ENCODE measurements around the gene FRMD4A.

DNA sequence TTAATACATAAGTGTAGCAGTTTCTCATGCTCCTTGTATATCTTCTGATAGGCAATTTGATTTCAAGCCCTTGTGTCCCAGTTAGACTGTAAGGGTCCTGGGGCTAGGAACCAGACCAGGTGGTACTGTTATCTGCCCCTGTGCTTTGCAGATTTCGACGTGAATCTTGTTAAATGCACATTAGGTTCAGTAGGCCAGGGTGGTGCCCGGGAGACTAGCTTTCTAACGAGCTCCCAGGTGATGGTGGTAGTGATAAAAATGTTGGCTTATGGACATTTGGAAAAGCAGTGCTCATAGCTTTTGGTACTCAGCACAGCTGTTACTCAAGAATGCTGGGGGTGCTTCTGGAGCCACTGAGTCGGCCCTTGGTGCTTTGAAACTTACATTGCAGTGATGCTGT, 679.8 kb downstream of the FRMD4A start:
- TF ChIP-seq, protein P1, sequence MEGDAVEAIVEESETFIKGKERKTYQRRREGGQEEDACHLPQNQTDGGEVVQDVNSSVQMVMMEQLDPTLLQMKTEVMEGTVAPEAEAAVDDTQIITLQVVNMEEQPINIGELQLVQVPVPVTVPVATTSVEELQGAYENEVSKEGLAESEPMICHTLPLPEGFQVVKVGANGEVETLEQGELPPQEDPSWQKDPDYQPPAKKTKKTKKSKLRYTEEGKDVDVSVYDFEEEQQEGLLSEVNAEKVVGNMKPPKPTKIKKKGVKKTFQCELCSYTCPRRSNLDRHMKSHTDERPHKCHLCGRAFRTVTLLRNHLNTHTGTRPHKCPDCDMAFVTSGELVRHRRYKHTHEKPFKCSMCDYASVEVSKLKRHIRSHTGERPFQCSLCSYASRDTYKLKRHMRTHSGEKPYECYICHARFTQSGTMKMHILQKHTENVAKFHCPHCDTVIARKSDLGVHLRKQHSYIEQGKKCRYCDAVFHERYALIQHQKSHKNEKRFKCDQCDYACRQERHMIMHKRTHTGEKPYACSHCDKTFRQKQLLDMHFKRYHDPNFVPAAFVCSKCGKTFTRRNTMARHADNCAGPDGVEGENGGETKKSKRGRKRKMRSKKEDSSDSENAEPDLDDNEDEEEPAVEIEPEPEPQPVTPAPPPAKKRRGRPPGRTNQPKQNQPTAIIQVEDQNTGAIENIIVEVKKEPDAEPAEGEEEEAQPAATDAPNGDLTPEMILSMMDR (IDR thresholded peaks at IDR 0.05; ENCODE audit: insufficient read depth, low read length) = no peak
- TF ChIP-seq, protein P2, sequence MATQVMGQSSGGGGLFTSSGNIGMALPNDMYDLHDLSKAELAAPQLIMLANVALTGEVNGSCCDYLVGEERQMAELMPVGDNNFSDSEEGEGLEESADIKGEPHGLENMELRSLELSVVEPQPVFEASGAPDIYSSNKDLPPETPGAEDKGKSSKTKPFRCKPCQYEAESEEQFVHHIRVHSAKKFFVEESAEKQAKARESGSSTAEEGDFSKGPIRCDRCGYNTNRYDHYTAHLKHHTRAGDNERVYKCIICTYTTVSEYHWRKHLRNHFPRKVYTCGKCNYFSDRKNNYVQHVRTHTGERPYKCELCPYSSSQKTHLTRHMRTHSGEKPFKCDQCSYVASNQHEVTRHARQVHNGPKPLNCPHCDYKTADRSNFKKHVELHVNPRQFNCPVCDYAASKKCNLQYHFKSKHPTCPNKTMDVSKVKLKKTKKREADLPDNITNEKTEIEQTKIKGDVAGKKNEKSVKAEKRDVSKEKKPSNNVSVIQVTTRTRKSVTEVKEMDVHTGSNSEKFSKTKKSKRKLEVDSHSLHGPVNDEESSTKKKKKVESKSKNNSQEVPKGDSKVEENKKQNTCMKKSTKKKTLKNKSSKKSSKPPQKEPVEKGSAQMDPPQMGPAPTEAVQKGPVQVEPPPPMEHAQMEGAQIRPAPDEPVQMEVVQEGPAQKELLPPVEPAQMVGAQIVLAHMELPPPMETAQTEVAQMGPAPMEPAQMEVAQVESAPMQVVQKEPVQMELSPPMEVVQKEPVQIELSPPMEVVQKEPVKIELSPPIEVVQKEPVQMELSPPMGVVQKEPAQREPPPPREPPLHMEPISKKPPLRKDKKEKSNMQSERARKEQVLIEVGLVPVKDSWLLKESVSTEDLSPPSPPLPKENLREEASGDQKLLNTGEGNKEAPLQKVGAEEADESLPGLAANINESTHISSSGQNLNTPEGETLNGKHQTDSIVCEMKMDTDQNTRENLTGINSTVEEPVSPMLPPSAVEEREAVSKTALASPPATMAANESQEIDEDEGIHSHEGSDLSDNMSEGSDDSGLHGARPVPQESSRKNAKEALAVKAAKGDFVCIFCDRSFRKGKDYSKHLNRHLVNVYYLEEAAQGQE (IDR thresholded peaks at IDR 0.05; ENCODE audit: insufficient replicate concordance, low read depth) = no peak
- no peak for TF ChIP-seq GABPA (IDR thresholded peaks at IDR 0.05; ENCODE audit: low read depth)
- no peak for TF ChIP-seq POLR2AphosphoS5 (IDR thresholded peaks at IDR 0.05; ENCODE audit: low read depth)
- no peak for TF ChIP-seq SPI1 (IDR thresholded peaks at IDR 0.05; ENCODE audit: borderline replicate concordance, low read depth)

All from HL-60 (cell line).